GM12865 (cell line): ENCODE data around the gene CFAP119.

Experiments used
- DNase-seq: peaks from one replicate; pipeline ENCODE4 v3.0.0; 2010; ENCODE audit warnings: low read depth
- H3K4me3 ChIP-seq: 2 replicates; pipeline ENCODE4 v1.5.1; 2011; ENCODE audit warnings: mild to moderate bottlenecking, low read depth, low read length, control low read depth
- TF ChIP-seq, protein P1 (sequence below): IDR thresholded peaks from 2 replicates; pipeline ENCODE4 v1.5.1; 2011; ENCODE audit warnings: low read length, control low read depth, low read depth, inconsistent platforms; ENCODE audit not compliant: insufficient read depth; ENCODE audit errors: missing control alignments

Gene CFAP119

DNA sequence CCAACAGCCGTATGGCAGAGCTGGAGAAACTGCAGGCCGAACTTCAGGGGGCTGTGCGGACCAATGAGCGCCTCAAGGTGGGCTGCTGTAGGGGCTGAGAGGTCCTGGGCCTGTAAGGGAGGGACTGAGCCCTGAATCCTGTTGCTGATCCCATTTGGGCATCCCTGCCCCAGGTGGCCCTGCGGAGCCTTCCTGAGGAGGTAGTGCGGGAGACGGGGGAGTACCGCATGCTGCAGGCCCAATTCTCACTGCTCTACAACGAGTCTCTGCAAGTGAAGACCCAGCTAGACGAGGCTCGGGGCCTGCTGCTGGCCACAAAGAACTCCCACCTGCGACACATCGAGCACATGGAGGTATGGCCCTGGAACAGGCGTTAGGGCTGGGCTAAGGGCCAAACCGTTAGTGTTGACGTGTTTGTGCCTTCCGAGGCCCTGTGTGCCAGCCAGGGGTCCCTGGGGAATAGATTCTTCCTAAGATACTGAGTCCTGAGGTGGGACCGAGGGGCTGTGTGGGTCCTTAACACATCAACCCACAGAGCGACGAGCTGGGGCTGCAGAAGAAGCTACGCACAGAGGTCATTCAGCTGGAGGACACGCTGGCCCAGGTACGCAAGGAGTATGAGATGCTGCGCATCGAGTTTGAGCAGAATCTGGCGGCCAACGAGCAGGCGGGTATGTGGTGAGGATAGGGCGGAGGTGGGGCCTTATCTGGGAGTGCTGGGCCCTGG lies 4.5 kb upstream of the CFAP119 start:
- TF ChIP-seq, protein P1, sequence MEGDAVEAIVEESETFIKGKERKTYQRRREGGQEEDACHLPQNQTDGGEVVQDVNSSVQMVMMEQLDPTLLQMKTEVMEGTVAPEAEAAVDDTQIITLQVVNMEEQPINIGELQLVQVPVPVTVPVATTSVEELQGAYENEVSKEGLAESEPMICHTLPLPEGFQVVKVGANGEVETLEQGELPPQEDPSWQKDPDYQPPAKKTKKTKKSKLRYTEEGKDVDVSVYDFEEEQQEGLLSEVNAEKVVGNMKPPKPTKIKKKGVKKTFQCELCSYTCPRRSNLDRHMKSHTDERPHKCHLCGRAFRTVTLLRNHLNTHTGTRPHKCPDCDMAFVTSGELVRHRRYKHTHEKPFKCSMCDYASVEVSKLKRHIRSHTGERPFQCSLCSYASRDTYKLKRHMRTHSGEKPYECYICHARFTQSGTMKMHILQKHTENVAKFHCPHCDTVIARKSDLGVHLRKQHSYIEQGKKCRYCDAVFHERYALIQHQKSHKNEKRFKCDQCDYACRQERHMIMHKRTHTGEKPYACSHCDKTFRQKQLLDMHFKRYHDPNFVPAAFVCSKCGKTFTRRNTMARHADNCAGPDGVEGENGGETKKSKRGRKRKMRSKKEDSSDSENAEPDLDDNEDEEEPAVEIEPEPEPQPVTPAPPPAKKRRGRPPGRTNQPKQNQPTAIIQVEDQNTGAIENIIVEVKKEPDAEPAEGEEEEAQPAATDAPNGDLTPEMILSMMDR: no peak

DNA sequence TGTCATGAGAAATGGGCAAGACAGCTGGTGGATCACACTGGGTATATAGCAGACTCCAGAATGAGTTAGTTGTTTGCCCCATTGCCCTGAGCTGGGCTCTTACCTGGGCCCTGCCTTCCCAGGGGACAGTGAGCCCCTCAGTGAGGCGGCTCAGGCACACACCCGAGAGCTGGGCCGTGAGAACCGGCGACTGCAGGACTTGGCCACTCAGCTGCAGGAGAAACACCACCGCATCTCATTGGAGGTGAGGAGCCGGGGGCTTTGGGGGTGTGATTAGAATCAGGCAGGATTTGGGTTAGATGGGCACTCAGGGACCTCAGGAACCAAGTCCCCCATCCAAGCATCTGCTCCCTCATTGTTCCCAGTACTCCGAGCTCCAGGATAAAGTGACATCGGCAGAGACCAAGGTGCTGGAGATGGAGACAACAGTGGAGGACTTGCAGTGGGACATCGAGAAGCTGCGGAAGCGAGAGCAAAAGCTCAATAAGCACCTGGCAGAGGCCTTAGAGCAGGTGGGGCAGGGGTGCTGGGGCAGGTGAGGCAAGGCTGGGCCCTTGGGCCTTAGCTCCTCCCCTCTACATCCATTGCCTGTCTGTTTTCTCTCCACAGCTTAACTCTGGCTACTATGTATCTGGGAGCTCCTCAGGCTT lies 3.1 kb upstream of the CFAP119 start:
- TF ChIP-seq, protein P1: no peak
- H3K4me3 ChIP-seq: no peak overlapping the region
- DNase-seq: no peak

More for the DNA sequence above, 4.5 kb upstream of the CFAP119 start:
- DNase-seq: no peak
- H3K4me3 ChIP-seq: no peak overlapping the region

DNA sequence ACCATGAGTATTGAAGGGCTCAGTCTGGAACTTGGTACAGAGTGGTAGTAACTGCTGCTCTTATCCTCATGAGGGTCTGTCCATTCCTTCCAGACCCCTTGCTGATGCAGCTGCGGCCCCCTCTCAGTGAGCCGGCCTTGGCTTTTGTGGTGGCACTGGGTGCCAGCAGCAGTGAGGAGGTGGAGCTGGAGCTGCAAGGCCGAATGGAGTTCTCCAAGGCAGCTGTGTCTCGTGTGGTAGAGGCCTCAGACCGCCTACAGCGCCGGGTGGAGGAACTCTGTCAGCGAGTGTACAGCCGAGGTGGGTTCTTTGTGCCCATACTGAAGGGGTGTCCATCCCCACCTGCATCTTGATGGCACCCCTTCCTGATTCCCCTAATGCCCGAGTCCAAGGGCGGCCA lies 2.2 kb upstream of the CFAP119 start:
- DNase-seq: no peak
- no peak overlapping the region for H3K4me3 ChIP-seq
- TF ChIP-seq, protein P1: no peak

DNA sequence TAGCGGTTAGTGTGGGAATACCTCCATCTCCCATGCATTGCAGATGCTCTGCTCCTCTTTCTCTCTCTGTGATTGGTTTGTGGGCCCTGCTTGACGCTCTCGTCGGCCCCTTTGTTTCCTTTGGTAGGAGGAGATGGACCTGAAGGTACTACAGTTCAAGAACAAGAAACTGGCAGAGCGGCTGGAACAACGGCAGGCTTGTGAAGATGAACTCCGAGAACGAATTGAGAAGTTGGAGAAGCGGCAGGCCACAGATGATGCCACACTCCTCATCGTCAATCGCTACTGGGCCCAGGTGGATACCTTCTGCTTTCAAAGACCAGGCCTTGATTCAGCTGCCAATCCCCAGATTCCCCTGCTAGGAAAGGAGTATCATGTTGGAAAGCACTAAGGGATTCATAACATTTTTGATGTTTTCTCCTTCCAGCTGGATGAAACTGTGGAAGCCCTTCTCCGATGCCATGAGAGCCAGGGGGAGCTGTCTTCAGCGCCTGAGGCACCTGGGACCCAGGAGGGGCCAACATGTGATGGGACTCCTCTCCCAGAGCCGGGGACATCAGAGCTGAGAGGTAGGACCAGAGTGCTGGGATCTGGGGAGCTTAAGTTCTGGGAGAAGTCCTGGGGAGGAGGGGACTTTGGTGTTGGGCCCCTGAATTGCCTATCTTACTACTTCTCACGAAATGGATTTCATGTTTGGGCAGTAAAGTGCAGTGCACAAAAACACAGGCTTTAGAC lies 1.3 kb upstream of the CFAP119 start:
- DNase-seq: no peak
- TF ChIP-seq, protein P1: no peak
- H3K4me3 ChIP-seq: peak overlapping the region; percentile 89

DNA sequence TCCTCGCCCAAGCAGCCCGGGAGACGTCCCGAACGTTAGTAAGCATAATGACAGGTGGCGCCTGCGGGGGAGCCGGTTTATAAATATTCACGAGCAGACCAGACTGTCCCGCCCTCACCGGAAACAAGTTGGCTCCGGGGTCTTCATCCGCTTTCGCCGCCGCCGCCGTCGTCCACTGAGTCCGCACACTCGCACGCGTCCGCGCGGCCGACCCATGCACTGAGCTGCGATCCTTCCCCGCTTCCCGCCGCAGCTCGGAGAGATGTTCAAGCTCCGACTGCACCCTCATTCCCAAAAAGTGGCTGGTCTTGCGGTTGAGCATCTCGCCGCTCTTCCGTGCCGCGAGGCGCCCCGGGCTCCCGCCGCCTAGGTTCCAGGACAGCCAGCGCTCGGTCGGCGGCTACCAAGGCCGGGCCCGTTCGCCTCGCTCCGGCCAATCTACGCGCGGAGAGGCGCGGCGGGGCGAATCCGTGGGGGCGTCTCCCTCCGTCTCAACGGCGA lies 385 bp downstream of the CFAP119 start:
- peak; percentile 66 for DNase-seq
- peak overlapping the region; percentile 89 for H3K4me3 ChIP-seq
- TF ChIP-seq, protein P1: no peak

DNA sequence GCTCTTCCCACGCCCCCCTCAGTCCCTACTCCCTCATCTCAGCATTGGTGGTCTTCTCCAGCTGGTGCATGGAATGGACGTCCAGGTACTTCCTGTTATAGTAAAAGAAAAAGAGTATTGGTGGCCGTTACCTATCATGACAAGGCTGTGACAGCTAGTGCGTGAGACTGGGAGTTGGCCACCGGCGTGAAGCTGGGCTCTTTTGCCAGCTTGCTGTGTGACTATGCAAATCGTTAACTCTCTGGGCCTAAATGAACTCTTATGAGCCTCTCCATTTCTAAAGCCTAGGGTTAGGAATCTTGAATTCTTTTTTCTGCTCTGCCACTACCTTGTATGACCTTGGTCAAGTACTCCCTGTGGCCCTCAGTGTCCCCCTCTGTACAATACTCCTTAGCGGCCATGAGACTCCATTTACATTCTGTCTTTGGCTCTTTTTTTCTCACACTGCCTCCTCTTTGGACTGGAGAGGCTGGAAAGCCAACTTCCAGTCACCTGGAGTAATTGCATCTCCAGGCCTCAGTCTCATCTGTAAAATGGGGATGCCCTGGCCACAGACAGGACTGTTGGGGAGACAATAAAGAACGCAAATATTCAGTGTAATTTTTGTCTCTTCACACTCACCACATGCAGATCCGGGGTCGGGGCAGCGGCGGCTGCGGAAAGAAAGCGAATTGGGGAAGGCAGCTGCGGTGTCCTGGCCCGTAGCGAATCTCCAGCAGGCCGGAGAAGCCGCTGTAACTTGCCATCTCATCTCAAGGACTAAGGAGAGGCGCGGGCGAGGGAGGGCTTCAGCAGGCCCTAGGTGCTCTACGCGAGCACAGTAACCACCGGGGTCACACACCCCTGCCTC lies 1.1 kb downstream of the CFAP119 start:
- H3K4me3 ChIP-seq: peak overlapping the region; percentile 89
- DNase-seq: no peak
- TF ChIP-seq, protein P1: no peak
